Measurements from ENCODE around the gene ZNF217.
A peak's percentile ranks its signal among the peaks of the same experiment; 100 is the strongest.
"Not testable (repeated sequence)": the region's sequence is repeated elsewhere in the genome, so short reads cannot be mapped to it uniquely, and the experiment has no call there.

Gene ZNF217

DNA sequence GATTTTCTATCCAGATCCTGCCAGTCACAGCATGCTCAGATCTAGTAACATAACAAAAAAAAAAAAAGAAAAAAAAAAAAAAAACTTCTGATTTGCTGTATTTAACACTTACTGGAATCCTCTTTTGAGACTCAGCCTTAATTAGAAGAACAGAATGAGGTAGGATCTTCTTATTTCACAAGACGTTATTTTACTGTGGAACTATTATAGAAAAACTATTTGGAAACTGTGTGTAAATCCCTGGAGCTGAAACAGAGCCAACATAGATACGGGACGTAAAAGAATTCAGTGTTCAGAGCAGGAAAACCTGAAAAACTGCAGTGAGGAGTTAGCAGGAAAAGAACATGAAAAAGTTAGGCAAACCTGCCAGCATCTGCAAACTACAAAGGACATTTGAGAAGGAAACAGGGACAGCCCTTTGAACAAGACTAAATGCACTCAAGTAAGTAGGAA is 3.4 kb upstream of the ZNF217 start:
- no peak for DNase-seq

DNA sequence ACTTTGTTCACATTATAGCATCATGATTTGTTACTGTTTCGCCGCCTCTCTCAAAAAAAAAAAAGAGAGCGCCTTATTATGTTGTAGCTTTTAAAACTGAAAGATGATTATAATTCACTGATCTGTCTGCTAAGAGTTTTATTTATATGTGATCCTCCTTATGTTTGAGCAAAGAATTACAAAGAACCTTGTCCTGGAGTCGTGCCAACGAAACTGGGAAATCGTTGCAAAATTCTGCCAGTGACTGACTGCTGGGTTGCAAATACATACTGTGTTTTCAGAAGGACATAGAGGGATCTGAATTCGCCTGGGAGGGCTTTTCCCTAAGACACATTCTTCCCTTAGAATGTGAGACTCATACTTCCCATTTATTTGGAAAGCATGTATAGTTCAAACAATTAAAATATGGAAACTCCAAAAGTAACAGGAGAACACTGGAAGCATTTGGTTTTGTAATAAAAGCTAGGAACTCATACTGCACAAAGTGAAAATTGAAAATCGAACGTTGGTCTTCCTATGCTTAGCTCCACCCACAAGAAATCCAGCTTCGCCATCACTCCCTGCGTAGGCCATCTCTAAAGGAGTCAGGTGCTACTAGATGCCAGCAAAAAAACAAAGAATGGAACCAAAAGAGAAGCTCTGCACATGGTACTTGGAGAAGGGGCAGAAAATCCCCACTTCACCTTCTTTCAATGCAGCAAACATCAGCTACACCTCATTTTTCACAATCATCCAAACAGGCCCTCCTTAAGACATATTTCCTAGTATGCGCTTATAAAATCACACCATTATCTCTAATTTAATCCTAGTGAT is 2.8 kb upstream of the ZNF217 start:
- DNase-seq, result not testable (repeated sequence)

DNA sequence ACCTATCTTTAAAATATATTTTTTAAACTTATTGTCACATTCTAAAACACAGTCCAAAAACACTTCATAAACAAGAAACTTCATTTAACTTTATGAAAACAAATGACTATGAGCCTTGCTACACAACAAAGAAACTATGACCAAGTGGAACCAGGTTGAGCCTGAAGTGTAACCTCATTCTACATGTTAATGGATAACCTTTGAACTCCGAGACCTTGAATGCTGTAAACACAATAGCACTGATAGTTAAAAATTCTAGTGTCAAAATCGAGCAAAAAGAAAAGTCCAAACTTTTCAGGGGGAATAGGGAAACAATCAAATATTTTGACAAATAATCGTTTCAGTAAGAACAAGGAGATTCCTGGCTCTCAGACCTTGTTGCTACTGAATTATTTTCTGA is 2.1 kb upstream of the ZNF217 start:
- DNase-seq, result not testable (repeated sequence)

DNA sequence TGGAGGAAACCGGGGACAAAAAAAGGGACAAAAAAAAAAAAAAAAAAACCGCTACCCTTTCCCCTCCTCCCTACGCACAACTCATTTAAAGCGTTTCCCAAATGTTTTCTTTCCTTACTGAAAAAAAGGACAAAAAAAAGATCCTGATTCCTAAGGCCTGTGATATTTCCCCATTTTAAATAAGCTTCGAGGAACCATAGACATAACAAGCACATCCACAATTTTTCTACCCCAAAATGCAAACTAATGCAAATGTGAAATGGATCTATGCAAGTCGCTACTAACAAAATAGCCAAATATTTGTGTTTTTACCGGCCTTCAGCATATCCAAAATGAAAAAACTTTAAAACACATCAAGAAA is 1.4 kb upstream of the ZNF217 start:
- no peak for DNase-seq

DNA sequence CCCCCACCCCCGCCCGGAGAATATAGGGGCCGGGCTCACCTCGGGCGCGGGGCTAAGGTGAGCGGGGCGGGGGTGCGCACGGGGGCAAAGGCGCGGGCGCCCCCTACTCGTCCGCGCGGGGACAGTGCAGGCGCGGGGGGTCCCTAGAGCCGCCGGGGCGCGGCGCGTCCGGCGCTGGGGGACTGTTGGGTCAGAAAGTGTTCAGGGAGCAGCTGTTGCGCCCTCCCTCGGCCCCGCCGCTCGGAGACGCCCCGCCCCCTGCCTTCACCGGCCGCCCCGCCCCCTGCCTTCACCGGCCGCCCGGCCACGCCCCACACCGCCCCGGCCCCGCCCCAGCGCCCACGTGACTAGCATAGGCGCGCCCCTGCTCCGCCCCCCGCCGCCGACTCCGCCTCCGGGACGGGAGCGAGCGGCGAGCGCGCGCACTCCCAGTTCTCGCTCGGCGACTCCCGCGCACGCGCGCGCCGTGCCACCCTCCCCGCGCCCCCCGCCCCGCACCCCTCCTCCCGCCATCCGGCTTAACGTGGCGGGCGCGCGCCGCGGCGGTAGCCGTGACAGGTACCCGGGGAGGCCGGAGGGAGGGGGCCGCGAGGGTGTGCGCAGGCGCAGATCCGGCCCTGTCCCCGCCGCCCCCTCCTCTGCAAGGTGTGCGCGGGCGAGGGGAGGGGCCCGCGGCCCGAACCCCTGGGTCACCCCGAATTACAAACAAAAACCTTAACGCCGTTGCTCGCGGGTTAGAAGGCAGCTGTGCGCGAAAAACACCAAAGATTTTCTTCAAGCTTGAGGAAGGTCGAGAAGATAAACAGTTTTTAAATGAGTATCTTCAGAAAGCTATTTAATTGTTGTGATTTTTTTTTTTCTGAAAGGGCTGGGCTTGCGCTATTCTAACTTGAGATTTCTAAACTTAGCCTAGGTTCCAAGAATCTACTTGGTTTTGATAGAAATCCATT is 704 bp upstream of the ZNF217 start:
- peak; percentile 98 to 99 for DNase-seq

DNA sequence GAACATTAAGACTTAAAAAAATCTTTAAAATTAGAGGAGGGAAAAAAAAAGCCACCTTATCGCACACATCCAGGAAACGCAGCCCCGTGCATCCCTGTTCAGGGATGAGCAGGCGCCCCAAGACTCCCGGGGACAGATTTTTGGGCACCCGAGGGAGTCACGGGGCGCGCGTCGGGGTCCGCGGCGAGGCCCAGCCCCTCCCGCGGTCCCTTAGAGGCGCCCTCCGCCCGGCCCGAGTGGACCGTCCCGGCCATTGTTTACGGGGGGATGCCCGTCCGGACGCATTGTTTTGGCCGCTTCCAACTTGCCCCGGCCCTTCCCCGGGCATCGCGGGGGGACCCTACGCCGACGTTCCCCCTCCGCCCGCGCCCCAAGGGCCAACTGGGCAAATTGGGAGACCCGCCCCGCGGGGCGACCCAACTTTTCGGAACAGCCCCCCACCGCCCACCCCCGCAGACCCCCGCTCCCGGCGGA is 610 bp downstream of the ZNF217 start:
- DNase-seq, result peak in 1 of 2 donors; percentile 43

DNA sequence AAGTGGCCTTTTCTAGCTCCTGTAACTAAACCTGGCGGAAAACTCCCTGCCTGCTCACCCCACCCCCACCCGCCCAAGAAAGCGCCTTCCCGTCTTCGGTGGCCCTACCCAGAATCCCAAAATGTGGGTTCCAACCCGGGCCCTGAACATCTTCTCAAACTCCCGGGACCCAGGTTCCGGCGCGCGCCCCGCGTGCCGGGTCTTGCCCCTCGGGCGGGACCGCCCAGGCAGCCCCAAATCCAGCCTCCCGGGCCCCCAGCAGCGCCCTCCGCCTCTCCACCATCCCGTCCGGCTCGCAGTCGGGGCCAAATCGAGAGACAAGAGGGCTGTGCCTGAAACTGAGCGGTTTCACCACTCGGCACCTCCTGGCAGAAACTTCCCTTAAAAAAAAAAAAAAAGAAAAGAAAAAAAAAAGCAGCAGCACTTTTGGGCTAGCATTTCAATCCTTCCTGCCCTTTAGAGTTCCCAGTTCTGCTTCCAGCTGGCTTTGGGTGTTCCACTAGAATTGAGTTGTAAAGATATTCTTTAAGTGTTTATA is 1.1 kb downstream of the ZNF217 start:
- peak; percentile 60 to 69 for DNase-seq

DNA sequence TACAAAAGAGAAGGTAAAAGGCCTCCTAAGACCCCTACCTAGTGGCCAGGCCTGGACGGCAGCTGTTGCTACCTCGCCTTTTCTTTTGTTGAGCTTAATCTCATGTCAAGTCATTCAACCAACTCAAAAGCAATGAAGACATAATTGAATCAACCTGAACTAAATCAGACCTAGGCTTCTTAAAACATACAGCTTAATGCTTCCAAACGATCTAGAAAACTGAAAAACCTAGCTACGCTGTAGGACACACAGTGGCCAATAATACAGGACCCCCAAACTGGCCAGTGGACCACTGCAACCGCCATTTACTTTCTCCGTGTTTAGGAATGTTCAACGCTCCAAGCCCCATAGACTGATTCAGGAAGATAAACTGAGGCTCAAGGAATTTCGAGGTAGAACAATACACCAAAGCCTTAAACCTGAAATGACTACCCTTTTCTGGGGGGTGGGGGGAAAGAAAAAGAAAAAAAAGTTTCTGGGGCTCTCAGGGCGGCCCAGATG is 1.6 kb downstream of the ZNF217 start:
- DNase-seq, result not testable (repeated sequence)

DNA sequence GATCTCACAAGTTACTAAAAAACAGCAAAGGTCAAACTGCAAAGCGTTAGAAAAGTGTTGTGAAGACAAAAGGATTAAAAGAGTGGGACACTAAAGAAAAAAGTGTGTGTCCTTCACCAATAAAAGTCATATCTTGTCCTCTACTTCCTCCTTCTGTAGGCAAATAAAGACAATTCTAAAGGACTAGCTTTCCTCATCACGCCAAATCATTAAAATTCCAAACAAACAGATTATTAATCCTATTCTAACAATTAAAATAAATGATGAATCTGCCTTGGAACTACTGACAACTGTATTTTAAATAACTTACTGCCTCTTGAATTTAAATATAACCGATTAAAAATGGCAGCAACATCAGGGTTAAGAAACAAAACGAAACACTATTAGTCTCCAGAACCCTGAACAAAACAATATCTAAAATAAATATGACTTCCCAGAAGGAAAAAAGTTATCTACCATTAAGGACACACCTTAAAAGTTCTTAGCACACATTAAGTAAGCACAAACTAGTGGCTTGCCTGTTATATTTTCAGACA is 2.4 kb downstream of the ZNF217 start:
- not testable (repeated sequence) for DNase-seq

DNA sequence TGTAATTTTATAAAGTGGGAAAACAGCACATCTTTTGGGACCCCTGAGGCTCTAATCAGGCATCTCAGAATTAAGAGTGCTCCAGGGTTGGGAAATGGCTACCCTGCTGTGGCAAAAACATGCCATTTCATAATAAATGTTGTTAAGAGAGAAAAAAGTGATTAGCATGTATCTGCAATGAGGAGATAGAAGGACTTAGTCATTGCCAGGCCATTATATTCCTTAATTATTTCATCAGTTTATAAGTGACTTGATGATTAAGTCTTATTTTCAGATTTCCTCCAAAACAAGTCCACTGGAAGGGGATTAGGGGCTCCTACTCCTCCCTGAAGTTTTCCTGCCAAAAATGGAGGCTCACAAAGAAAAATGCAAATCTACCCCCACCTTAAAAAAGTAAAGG is 3.0 kb downstream of the ZNF217 start:
- DNase-seq, result not testable (repeated sequence)

DNA sequence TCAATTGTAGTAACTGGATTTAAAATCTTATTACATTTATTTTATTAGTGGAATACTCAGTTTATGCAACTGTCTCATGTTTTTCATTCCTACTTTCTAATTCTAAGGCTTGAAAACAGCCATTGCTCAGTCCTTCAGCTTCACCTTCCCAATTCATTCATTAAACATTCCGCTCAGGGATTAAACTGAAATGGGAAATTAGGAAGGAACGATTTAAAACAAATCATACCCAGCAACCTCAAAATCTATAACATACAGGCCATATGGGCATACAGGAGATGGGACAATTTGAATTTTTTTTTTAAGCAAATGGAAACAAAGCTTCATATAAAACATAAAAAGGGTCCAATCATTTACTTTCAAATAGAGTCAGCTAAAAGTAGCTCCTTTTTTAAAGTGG is 3.5 kb downstream of the ZNF217 start:
- not testable (repeated sequence) for DNase-seq

DNA sequence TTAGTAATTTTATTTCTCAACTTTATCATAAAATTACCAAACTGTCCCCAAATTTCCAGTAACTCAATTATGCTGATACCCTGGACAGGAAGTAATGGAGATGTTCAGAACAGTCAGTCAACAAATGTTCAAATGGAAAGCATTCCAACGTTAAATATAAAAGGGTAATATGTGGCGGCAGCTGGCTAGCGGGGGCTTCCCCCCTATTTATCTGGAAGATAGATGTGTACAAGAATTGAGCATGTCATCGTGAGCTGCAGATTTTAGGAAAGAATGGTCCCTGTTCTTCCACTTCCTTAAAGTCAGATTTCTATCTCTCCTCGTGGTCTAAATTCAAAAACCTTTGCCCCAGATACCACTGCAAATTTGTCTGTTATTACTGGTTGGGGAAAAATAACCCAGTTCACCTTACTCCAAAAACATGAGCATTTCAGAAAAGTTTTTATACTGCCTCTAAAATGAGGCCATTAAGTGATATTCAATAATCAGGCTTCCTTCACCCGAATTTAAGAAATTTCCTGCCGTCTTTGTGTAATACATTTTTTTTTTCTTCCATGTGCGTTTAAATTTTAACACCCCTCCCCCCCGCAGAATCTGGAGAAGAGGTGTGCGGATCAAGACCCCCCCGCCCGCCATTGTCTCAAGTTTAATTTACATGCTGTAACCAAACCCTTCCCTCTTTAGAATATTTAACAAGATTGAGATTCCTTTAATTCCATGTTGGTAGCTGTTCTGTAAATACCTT is 4.1 kb downstream of the ZNF217 start:
- peak in 1 of 2 donors; percentile 38 for DNase-seq

DNA sequence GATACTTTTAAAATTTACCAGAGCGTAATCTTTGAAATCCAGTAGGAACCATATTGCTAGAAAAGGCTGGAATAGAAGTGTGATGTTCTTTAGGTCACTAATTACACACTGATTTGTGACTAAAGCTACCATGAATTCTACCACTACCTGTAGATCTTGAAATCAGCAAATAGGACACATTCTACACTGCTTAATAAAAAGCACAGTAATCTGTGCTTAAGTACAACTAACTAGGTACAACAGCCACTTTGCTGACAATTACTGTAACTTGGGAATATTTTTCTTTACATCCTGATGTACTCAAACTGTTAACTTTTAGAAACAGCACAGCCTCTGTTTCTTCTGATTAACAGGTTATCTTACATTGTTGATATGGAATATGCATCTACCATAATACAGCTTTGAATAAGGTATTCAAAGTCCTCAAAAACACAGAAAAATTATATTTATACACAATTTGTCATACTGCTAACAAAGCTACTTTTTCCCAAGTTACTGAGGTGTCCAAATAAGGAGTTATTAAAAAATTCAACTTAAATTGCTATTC is 6.4 kb downstream of the ZNF217 start:
- not testable (repeated sequence) for DNase-seq

DNA sequence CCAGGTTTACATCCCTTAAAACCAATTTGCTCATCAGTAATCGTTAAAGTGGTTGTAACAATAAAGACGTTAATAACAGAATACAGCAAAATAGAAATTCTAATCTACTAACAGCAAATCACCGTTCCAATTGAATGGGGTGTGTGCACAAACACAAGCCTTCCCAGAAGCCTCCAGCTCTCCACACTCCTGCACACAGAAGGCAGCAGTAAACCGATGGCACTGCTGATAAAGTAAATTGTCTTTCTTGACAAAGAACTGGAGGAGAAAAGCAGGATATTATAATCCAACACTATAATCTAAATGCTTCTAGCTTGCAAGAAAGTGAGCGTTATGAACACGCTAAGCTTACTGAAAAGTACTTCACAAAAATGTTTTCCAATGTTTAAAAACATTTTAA is 7.0 kb downstream of the ZNF217 start:
- no peak for DNase-seq

DNA sequence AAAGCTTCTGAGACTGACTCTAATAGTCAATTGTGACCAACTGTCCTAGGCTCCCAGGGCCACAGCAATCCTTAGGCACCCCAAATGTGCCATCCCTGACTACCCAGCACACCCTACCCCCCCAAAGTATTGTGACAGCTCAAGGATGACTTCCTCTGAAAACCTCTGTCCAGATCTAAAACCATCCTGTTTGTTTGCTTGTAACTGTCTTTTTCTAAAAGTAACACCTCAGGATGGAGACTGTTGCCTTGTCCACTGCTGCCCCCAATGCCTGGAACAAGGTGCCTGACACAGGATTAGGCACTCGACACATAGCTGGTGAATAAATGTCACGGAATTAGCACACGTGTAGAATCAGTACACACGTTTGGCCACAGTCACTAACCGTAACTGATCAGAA is 7.7 kb downstream of the ZNF217 start:
- not testable (repeated sequence) for DNase-seq

DNA sequence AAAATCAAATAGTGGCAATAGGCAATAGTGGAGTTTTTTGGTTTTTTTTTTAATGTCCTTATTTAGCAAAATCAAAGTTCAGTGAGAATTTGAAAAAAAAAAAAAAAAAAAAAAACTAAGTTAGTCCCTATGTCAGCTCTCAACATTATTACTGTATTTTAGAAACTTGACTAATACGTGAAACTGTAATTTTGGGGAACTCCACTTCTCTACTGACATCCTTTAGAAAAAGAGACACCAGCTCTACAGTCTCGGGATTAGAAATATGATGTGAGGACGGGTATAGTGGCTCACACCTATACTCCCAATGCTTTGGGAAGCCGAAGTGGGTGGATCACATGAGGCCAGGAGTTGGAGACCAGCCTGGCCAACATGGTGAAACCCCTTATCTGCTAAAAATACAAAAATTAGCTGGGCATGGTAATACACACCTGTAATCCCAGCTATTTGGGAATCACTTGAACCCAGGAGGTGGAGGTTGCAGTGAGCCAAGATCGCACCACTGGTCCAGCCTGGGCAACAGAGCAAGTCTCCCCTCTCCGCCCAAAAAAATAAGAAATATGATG is 8.6 kb downstream of the ZNF217 start:
- DNase-seq, result not testable (repeated sequence)

DNA sequence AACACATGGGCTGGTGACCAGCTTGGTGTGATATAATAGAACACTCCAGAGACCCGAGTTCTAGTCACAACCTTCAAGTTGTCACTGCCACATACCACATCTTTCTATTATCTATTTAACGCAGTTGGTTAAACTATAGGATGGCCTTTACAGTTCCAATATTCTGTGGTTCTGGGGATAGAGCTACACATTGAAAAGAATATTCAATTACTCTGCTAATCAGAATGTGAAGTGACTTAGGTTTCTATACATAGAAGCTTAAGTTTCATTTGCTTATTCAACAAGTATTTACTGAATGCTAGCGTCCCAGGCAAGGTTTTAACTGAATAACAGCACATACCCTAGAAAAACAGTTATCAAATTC is 9.1 kb downstream of the ZNF217 start:
- not testable (repeated sequence) for DNase-seq

DNA sequence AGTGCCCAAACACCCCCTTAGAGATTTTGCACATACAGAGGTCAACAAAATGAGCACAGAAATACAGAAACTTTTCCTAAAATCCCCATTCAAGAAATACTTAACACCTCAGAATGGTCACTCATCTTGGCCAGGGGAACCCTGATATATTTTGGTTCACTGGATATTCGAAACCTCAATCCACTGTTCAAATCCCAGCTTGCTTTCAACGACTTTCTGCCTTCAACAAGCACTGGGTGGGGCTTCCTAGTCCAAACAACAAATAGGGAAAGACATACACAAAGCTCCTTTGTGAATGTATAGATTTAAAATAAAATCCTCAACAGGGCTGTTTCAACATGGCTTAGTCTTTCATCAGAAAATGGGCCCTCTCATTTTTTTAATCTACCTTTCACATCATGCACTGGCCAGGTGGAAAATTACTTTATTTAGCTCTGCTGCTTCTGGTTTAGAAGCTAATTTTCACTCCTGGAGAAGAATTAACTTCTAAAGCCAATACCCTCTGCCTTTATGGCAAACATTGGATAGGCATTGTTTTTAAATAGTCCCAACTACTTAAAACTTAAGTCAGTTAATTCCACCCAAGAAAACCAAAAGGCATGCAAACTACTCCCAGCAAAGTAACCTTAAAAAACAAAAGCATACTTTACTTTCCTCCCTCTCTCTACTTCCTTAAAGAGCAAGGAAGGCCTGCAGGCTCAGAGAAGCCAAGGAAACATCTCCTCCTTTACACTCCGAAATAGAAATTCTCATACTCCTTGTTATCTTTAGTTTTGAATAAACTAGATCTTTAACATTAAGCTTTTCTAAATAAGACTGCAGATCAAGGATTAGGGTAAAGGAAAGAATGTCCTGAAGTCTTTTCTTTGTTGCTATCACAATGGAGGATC is 9.7 kb downstream of the ZNF217 start:
- not testable (repeated sequence) for DNase-seq

DNA sequence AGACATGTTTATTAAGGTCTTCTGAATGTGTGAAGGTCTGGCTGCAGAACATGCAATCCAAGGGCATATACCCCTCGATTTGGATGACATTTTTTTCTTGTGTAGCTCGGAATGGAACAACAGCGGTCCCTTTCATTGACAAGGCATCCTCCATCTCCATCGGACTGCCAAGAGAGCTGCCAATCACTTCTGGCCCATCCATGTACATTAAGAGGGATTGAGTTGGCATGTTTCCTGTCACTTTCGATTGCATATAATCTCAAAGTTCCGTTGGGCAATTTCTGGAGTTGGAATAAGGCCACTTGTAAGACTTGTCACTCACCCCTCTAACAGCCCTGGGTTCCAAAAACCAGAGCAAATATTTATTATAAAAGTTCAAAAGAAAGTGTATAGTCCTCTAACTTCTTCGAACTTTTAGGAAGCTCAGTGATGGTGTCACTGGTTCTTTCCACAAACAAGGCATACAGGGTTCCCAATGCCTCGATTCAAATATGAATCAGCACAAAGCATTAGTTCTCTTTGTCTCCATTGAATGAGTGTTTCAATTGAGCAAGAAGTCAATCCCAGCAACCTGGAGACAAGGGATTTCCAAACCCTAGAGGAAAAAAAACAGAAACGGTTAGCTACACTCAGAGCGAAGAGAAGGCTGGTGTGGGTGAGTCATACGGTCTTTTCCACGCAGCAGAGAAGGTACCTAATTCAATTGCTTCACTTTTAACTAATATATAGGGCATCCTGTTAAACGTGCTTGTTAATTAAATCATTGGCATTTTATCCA is 10.9 kb downstream of the ZNF217 start:
- peak; percentile 42 to 54 for DNase-seq

DNA sequence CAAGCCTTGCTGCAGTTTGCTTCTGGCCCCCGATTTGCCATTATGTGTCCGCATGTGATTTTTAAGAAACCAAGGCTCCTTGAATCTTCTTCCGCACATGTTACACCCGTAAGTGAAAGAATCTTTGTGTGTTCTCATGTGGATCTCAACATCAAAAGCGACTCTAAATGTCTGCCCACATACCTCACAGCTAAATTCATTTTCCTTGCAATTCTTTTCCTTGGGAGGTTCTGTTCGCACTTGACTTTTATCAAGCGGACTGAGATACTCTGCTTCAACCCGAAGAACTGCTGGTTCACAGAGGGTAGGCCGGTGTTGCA is 11.4 kb downstream of the ZNF217 start:
- no peak for DNase-seq
